PFSK-1 (cell line): Measurements from ENCODE around the gene APOL4.

ENCODE experiments used
- FOXP2 ChIP-seq: optimal IDR thresholded peaks from 2 replicates; pipeline ENCODE3; 2011; ENCODE audit warnings: borderline replicate concordance, control low read depth, inconsistent platforms; ENCODE audit not compliant: insufficient read depth; ENCODE audit errors: extremely low read length, extremely low read depth
- POLR2AphosphoS5 ChIP-seq: IDR thresholded peaks from 2 replicates; pipeline ENCODE4 v1.6.1; 2012; ENCODE audit warnings: low read depth, mild to moderate bottlenecking, control low read depth, low read length, moderate library complexity
- REST ChIP-seq, 2 experiments: IDR thresholded peaks; 2 replicates each; pipeline versions ENCODE4 v1.6.1 to v1.8.0; 2011 to 2012; ENCODE audit warnings: low read depth in 2 of 2, low read length in 2 of 2, control low read depth in 1 of 2, inconsistent platforms in 1 of 2, mild to moderate bottlenecking in 1 of 2, moderate library complexity in 1 of 2; ENCODE audit not compliant: insufficient read depth in 1 of 2
- SIN3A ChIP-seq: IDR thresholded peaks from 2 replicates; pipeline ENCODE4 v1.6.1; 2012; ENCODE audit warnings: mild to moderate bottlenecking, low read length, moderate library complexity, borderline replicate concordance; ENCODE audit not compliant: insufficient read depth
- TAF1 ChIP-seq: IDR thresholded peaks from 2 replicates; pipeline ENCODE4 v1.6.1; 2012; ENCODE audit warnings: low read length, control low read depth, borderline replicate concordance; ENCODE audit not compliant: insufficient read depth

APOL4 gene

GRCh38 chr22:36152088-36152487 is 49.5 kb downstream of the APOL4 start:
- no peak for TF ChIP-seq FOXP2
- TF ChIP-seq REST (IDR thresholded peaks at IDR 0.05; ENCODE audit: insufficient read depth in 1 of 2, low read depth in 2 of 2, low read length in 2 of 2), result no peak
- no peak for TF ChIP-seq SIN3A
- no peak for TF ChIP-seq POLR2AphosphoS5
- TF ChIP-seq TAF1, result no peak

- no peak for TF ChIP-seq FOXP2
- TF ChIP-seq TAF1, result no peak
Observed at GRCh38 chr22:36151006-36151595, 50.5 kb downstream of the APOL4 start.

GRCh38 chr22:36149441-36149840 is 52.2 kb downstream of the APOL4 start:
- no peak for TF ChIP-seq TAF1

- no peak for TF ChIP-seq SIN3A
- no peak for TF ChIP-seq TAF1
- no peak for TF ChIP-seq POLR2AphosphoS5
- no peak for TF ChIP-seq FOXP2
- TF ChIP-seq REST (IDR thresholded peaks at IDR 0.05; ENCODE audit: insufficient read depth in 1 of 2, low read depth in 2 of 2, low read length in 2 of 2), result no peak
Observed at GRCh38 chr22:36148411-36148810, 53.2 kb downstream of the APOL4 start.

- no peak for TF ChIP-seq SIN3A
- TF ChIP-seq REST (IDR thresholded peaks at IDR 0.05; ENCODE audit: insufficient read depth in 1 of 2, low read depth in 2 of 2, low read length in 2 of 2), result no peak
- TF ChIP-seq FOXP2, result no peak
- no peak for TF ChIP-seq TAF1
- TF ChIP-seq POLR2AphosphoS5, result no peak
Observed at GRCh38 chr22:36147196-36147791, 54.3 kb downstream of the APOL4 start.

GRCh38 chr22:36145881-36146280 is 55.7 kb downstream of the APOL4 start:
- no peak for TF ChIP-seq SIN3A
- TF ChIP-seq FOXP2, result no peak
- TF ChIP-seq TAF1, result no peak
- TF ChIP-seq POLR2AphosphoS5, result no peak
- TF ChIP-seq REST (IDR thresholded peaks at IDR 0.05; ENCODE audit: insufficient read depth in 1 of 2, low read depth in 2 of 2, low read length in 2 of 2), result no peak
